GM06990 (cell line): Measurements from ENCODE around the gene LCOR.

ENCODE experiments used
- DNase-seq: peaks from one replicate; pipeline ENCODE4 v3.0.0-alpha.2; 2011; ENCODE audit not compliant: insufficient read length; ENCODE audit errors: extremely low read depth
- H3K27me3 ChIP-seq: replicated peaks from 2 replicates; pipeline ENCODE4 v1.6.0; 2011; ENCODE audit warnings: low read length; ENCODE audit not compliant: control insufficient read depth, insufficient read depth
- H3K36me3 ChIP-seq: 2 replicates; pipeline ENCODE4 v1.5.1; 2011; ENCODE audit warnings: low read length; ENCODE audit not compliant: control insufficient read depth, insufficient read depth
- H3K4me3 ChIP-seq: replicated peaks from 2 replicates; pipeline ENCODE4 v1.5.1; 2011; ENCODE audit warnings: low read depth, mild to moderate bottlenecking, control low read depth, low read length
- TF ChIP-seq, protein P1 (sequence below): IDR thresholded peaks from 2 replicates; pipeline ENCODE4 v1.5.1; 2011; ENCODE audit warnings: low read length, control low read depth, mild to moderate bottlenecking, inconsistent platforms; ENCODE audit not compliant: insufficient read depth, poor library complexity, severe bottlenecking

LCOR gene

DNA sequence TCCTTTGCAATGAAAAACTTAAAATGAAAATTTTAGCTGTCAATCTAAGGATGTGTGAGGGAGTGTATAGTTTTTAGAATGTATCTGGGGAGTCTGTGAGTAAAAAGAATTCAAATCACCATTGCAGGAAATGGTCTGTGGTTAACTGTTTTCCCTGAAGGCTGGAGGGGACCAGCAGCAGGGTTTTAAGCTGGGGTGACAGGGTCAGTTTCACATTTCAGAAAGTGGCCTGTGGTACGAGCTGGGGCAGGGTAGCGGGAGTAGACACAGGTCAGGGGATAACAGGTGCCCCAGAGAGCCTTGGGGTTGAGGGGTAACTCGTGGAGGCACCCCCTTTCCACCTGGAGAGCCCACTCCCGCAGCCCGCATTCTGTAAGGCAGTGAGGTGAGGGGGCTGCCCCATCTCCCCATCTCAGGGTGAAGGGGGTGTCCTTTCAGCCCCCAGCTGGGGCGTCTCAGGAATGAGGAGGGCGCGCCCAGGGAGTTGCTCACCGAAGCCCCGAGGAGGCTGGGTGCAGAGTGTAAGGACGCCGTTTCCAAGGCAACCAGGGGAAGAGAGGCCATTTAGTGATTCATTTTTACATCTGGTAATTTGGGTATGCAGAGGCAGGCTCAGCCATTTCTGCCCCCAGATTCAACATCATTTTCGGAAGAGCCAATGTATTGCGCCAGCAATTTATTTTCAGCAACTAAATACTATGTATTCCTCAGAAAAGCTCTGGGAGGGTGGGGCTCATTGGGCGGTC is 184.8 kb downstream of the LCOR start:
- TF ChIP-seq, protein P1, sequence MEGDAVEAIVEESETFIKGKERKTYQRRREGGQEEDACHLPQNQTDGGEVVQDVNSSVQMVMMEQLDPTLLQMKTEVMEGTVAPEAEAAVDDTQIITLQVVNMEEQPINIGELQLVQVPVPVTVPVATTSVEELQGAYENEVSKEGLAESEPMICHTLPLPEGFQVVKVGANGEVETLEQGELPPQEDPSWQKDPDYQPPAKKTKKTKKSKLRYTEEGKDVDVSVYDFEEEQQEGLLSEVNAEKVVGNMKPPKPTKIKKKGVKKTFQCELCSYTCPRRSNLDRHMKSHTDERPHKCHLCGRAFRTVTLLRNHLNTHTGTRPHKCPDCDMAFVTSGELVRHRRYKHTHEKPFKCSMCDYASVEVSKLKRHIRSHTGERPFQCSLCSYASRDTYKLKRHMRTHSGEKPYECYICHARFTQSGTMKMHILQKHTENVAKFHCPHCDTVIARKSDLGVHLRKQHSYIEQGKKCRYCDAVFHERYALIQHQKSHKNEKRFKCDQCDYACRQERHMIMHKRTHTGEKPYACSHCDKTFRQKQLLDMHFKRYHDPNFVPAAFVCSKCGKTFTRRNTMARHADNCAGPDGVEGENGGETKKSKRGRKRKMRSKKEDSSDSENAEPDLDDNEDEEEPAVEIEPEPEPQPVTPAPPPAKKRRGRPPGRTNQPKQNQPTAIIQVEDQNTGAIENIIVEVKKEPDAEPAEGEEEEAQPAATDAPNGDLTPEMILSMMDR = no peak
- Histone ChIP-seq H3K36me3 (no peaks in the 10 kb centered on the region), H3K27me3 (no peaks in the 10 kb centered on the region), H3K4me3 (no peak overlapping the region; the same call in 1 of the 2 replicates)
- peak; percentile 56 for DNase-seq

DNA sequence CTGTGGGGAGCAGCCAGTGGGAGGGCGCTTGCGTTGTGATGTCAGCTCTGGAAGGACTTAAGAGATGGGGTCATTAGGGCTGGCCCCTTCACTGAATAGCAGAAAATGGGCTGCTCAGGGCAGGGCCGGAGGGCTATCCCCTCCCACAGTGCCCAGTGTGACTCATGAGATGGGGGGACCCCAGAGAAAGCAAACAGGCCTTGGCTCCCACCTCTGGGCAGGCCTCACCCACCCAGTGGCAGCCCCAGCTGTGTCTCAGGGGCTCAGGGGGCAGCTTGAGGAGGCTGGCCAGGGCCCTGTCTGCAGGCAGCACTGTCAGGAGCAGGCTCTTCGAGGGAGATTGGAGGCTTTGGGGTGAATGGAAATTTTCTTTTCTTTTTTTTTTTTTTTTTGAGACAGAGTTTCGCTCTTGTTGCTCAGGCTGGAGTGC is 185.4 kb downstream of the LCOR start:
- no peak for DNase-seq
- H3K27me3 ChIP-seq = no peaks in the 10 kb centered on the region
- no peak overlapping the region for H3K4me3 ChIP-seq
- TF ChIP-seq, protein P1 = no peak
- H3K36me3 ChIP-seq = no peaks in the 10 kb centered on the region

DNA sequence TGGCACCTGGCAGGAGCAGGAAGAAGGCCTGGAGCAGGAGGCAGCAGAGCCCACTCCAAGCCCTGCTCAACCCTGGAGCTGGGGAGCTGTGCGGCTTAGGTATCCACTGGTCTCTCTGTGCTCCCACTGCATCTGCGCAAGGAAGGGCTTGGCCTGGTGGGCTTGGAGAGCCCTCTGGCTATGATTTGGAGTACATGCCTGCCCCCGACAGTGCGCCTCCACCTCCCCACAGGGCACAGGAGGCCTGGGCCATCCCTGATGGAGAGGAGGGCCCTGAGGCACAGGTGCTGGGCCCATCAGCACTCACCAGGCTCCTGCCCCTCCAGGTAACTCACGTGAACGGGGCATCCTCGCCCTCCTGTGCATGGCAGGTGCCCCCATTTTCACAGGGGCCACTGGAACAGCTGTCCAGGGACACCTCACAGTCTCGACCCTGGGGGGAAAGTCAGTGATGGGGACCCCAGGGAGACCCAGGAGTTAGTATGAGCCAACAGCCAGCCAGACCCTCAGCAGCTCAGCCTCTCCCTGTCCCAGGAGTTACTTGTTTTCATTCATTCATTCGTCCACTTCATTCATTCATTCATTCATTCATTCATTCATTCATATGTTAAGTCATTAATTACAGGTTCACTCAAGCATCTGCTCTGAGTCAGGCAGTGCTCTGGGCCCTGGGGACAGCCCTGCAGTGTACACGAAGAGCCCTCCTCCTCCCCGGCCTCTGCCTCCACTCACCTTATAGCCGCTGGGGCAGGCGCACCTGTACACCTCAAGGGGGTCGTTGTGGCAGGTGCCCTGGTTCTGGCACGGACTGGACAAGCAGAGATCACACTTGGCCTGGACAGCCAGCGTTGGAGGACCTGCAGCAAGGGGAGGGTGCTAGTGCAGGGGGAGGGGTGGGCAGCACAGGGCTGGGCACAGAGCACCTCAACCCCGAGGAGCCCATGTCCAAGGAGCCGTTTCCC is 186.4 kb downstream of the LCOR start:
- no peaks in the 10 kb centered on the region for H3K27me3 ChIP-seq
- H3K4me3 ChIP-seq = no peak overlapping the region
- no peaks in the 10 kb centered on the region for H3K36me3 ChIP-seq
- no peak for DNase-seq
- TF ChIP-seq, protein P1 = no peak

DNA sequence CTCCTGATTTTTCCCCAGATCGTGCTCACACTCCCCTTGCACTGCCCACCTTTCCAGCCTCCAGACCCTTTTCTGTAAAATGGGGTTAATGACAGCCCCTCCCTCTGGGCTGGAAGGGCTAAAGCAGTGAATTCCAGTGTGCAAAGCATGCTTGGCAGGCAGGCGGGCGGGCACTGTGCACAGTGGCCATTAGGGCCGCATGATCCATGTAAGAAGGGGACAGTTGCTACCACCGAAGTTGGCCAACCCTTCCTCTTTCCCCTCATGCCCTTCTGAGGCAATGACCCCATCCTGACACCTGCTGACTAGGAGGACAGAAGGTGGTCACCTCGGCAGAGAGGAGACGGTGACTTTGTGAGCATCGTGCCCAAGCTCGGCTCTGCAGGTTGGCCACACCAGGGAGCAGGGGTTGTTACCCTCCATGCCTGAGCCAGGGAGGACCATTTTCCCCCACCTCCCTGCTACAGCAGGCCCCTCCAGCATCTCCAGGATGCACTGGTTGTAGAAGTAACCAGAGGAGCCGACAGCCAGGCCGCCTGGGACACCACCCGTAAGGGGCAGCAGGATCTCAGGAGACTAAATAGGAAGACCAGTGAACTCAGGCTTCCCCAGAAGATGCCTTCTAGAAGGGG is 187.2 kb downstream of the LCOR start:
- no peak for DNase-seq
- TF ChIP-seq, protein P1 = no peak
- H3K27me3 ChIP-seq = no peaks in the 10 kb centered on the region
- no peak overlapping the region for H3K4me3 ChIP-seq
- no peaks in the 10 kb centered on the region for H3K36me3 ChIP-seq

DNA sequence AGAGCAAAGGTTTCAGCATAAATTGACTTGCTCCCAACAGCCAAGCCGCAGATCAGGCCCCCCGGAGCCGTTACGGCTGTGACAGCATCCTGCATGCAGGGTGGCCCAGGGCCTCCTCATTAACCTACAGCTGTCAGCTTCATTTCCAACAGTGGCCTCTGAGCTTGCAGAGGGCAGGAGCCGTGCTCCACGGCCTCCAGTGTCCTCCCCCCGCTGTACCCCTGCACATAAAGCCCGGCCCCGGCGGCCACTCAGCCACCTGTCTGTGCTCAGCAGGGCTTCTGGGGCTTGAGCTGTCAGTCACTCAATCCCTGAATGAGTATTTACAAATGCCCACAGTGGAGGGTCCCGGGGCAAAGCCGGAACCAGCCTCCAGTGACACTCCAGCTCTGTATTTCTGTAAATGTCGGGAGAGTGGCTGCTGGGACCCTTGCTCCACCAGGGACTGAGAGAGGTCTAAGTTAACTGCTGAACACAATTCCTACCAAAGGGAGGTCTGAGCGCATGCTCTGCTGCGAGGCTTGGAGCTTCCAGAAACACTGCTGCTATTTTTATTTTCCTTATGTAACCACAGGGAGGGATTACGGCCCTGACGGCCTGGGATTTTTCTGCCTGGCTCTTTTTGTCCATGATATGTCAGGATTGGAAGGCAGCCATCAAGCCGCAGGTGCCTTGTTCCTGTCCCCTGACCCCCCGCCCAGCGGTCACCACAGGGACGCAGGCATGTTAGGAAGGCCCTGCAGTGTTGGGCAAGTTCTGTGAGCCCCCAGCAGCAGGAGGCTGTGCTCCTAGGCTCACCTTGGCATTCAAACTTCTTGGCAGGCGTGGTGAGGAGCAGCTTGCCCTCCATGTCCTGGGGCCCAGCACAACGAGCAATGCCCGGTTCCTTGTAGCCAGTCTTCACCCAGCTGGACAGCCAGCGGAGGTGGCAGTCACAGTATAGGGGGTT is 188.6 kb downstream of the LCOR start:
- DNase-seq = no peak
- Histone ChIP-seq H3K27me3 (no peaks in the 10 kb centered on the region), H3K4me3 (no peak overlapping the region), H3K36me3 (no peaks in the 10 kb centered on the region)
- TF ChIP-seq, protein P1 = no peak
